Measurements from ENCODE around the gene SUSD4.

- TF ChIP-seq, protein P1, sequence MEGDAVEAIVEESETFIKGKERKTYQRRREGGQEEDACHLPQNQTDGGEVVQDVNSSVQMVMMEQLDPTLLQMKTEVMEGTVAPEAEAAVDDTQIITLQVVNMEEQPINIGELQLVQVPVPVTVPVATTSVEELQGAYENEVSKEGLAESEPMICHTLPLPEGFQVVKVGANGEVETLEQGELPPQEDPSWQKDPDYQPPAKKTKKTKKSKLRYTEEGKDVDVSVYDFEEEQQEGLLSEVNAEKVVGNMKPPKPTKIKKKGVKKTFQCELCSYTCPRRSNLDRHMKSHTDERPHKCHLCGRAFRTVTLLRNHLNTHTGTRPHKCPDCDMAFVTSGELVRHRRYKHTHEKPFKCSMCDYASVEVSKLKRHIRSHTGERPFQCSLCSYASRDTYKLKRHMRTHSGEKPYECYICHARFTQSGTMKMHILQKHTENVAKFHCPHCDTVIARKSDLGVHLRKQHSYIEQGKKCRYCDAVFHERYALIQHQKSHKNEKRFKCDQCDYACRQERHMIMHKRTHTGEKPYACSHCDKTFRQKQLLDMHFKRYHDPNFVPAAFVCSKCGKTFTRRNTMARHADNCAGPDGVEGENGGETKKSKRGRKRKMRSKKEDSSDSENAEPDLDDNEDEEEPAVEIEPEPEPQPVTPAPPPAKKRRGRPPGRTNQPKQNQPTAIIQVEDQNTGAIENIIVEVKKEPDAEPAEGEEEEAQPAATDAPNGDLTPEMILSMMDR (conservative IDR thresholded peaks at IDR 0.05 in 1 of 2, IDR thresholded peaks at IDR 0.05 in 1 of 2; ENCODE audit: low read depth in 1 of 2, low read length in 2 of 2): no peak
- no peak for TF ChIP-seq EZH2 (IDR thresholded peaks at IDR 0.05; ENCODE audit: low read length, missing control alignments)
Observed at GRCh38 chr1:223226271-223226670, 137.7 kb downstream of the SUSD4 start.
